Endothelial cell of umbilical vein (primary cell): Measurements from ENCODE around the gene ITPRID1. TPM values are rescaled to one million over a fixed set of nuclear protein-coding genes. Genes with fewer than 3 reads are reported as not detected.

ENCODE experiments used
- BruUV-seq: library from RNA; stranded (reverse); fragments of 400-500 nt; replicated peaks from 2 replicates; lab custom pipeline; 2021; lab: Mats Ljungman, UMichigan
- CTCF ChIA-PET: fragments of 300-600, 350-600 bp; sonication (Branson Sonifier 250); formaldehyde crosslinking; loops from one replicate; lab custom pipeline; 2021; ENCODE audit warnings: antibody characterized with exemption, inconsistent platforms; lab: Charles Lee
- POLR2A ChIA-PET: fragments of 300-600, 350-600 bp; sonication (Branson Sonifier 250); formaldehyde crosslinking; loops from one replicate; lab custom pipeline; 2021; ENCODE audit warnings: antibody characterized with exemption, inconsistent platforms; lab: Charles Lee
- DNase-seq: peaks from one replicate; pipeline ENCODE4 v3.0.0-alpha.2; 2011; ENCODE audit warnings: low read depth, low spot score
- FAIRE-seq: peaks from 2 replicates; lab custom pipeline; 2011; peaks lifted over from hg19 to GRCh38; lab: Jason Lieb, UNC
- H2AFZ ChIP-seq: 2 replicates; pipeline ENCODE4 v1.6.0; 2012; ENCODE audit warnings: low read depth, low read length, control low read depth, inconsistent platforms
- H3K27ac ChIP-seq: 2 replicates; pipeline ENCODE4 v1.5.1; 2011; ENCODE audit warnings: low read depth, mild to moderate bottlenecking, control low read depth, low read length, moderate library complexity; ENCODE audit not compliant: insufficient read depth
- H3K27me3 ChIP-seq, 2 experiments: 2 replicates each; pipeline versions ENCODE4 v1.6.0 to v1.6.1; 2011; ENCODE audit warnings: low read length in 2 of 2, mixed read lengths in 1 of 2; ENCODE audit not compliant: control insufficient read depth in 2 of 2, insufficient read depth in 2 of 2
- H3K36me3 ChIP-seq, 2 experiments: 2 replicates in 1 of 2; 3 replicates in 1 of 2; pipeline ENCODE4 v1.5.1; 2011; ENCODE audit warnings: low read length in 2 of 2, mild to moderate bottlenecking in 1 of 2, moderate library complexity in 1 of 2; ENCODE audit not compliant: control insufficient read depth in 2 of 2, insufficient read depth in 2 of 2; ENCODE audit errors: extremely low read depth in 1 of 2
- H3K4me1 ChIP-seq: 3 replicates; pipeline ENCODE4 v1.5.1; 2011; ENCODE audit warnings: mild to moderate bottlenecking, low read length; ENCODE audit not compliant: control insufficient read depth, insufficient read depth; ENCODE audit errors: extremely low read depth
- H3K4me2 ChIP-seq: 2 replicates; pipeline ENCODE4 v1.6.1; 2011; ENCODE audit warnings: low read length, control low read depth, mixed read lengths; ENCODE audit not compliant: insufficient read depth
- H3K4me3 ChIP-seq, 3 experiments: fragments of 200-600 bp in 1 of 3; sonication (generic), shearing (Covaris generic) in 1 of 3; replicated peaks in 1 of 3; 2 replicates each; pipeline ENCODE4 v1.5.1; 2011 to 2016; ENCODE audit warnings: control low read depth in 3 of 3, low read length in 3 of 3, mild to moderate bottlenecking in 2 of 3, inconsistent platforms in 1 of 3, low read depth in 1 of 3, moderate library complexity in 1 of 3; ENCODE audit not compliant: insufficient read depth in 1 of 3
- H3K79me2 ChIP-seq: 2 replicates; pipeline ENCODE4 v1.6.0; 2012; ENCODE audit warnings: low read length, inconsistent platforms; ENCODE audit not compliant: control insufficient read depth, insufficient read depth
- H3K9ac ChIP-seq: replicated peaks from 2 replicates; pipeline ENCODE3; 2011; ENCODE audit warnings: low read length, control low read depth; ENCODE audit not compliant: insufficient read depth; ENCODE audit errors: extremely low read depth
- H3K9me1 ChIP-seq: replicated peaks from 3 replicates; pipeline ENCODE4 v1.6.0; 2011; ENCODE audit warnings: mild to moderate bottlenecking, low read length; ENCODE audit not compliant: control insufficient read depth, insufficient read depth; ENCODE audit errors: extremely low read depth
- H3K9me3 ChIP-seq: replicated peaks from 2 replicates; pipeline ENCODE4 v1.5.1; 2012; ENCODE audit warnings: low read length, inconsistent platforms; ENCODE audit not compliant: control insufficient read depth, insufficient read depth
- H4K20me1 ChIP-seq: replicated peaks from 2 replicates; pipeline ENCODE3; 2011; ENCODE audit warnings: mild to moderate bottlenecking, low read length; ENCODE audit not compliant: control insufficient read depth, insufficient read depth; ENCODE audit errors: extremely low read depth
- EZH2 ChIP-seq: IDR thresholded peaks from 2 replicates; pipeline ENCODE4 v1.6.1; 2012; ENCODE audit warnings: borderline replicate concordance, low read depth, mild to moderate bottlenecking, moderate library complexity, low read length, inconsistent platforms; ENCODE audit not compliant: severe bottlenecking
- FOS ChIP-seq: IDR thresholded peaks from 2 replicates; pipeline ENCODE4 v1.6.1; 2011; ENCODE audit warnings: mild to moderate bottlenecking, low read length, moderate library complexity, borderline replicate concordance; ENCODE audit not compliant: insufficient read depth
- GATA2 ChIP-seq: IDR thresholded peaks from 2 replicates; pipeline ENCODE4 v1.7.0; 2011; ENCODE audit warnings: low read depth, mild to moderate bottlenecking, moderate library complexity, mixed read lengths, low read length; ENCODE audit not compliant: insufficient read length, insufficient read depth
- JUN ChIP-seq: IDR thresholded peaks from 2 replicates; pipeline ENCODE4 v1.6.1; 2011; ENCODE audit warnings: borderline replicate concordance, low read depth; ENCODE audit not compliant: insufficient read length, insufficient read depth
- MYC ChIP-seq: IDR thresholded peaks from one replicate; pipeline ENCODE4 v1.6.1; 2011; ENCODE audit warnings: mild to moderate bottlenecking, low read depth, low read length
- POLR2A ChIP-seq: IDR thresholded peaks from 2 replicates; pipeline ENCODE4 v1.6.1; 2012; ENCODE audit warnings: low read depth, mild to moderate bottlenecking, control low read depth, low read length
- POLR2AphosphoS5 ChIP-seq: IDR thresholded peaks from 2 replicates; pipeline ENCODE4 v1.6.1; 2012; ENCODE audit warnings: low read depth, mild to moderate bottlenecking, control low read depth, low read length, moderate library complexity; ENCODE audit not compliant: insufficient read depth
- dilution Hi-C: fragments of 300-500 bp; cut with MboI; formaldehyde crosslinking; loops from one replicate; pipeline ENCODE4 v1.15.0; 2019; ENCODE audit warnings: low sequenced_read_pairs; ENCODE audit not compliant: extremely low pct_ligation_motif_present
- intact Hi-C: fragments of 100-400 bp; cut with micrococcal nuclease; formaldehyde crosslinking; loops from one replicate; pipeline ENCODE4 v1.10.0; 2022
- polyA plus RNA-seq, 4 experiments: library from polyadenylated mRNA; depleted of rRNA in 3 of 4; stranded (reverse) in 3 of 4; unstranded in 1 of 4; fragments of >200 nt; gene quantifications; 2 replicates each; pipeline versions ENCODE4 v1.2.1 to v1.2.3, GENCODE V29; 2011 to 2012; ENCODE audit warnings: missing spikeins in 1 of 4
- total RNA-seq: library from RNA; stranded (reverse); gene quantifications from 2 replicates; pipeline ENCODE4 v1.2.3, GENCODE V29; 2021
- TF ChIP-seq, protein P1 (sequence below), 2 donors: IDR thresholded peaks; 1 replicate in 1 of 2; 2 replicates in 1 of 2; pipeline ENCODE4 v1.5.1; 2011; ENCODE audit warnings: low read length in 2 of 2, mild to moderate bottlenecking in 2 of 2, moderate library complexity in 2 of 2, control low read depth in 1 of 2, inconsistent platforms in 1 of 2, low read depth in 1 of 2; ENCODE audit not compliant: insufficient read depth in 1 of 2; ENCODE audit errors: extremely low read depth in 1 of 2
- TF ChIP-seq, protein P2 (sequence below): IDR thresholded peaks from 2 replicates; pipeline ENCODE4 v1.6.1; 2011; ENCODE audit not compliant: insufficient read depth, insufficient read length

The ITPRID1 gene
- total and polyA plus RNA-seq, 2 donors (not counting 3 experiments of a cell fraction or from before 2014, with no cell fraction given) = not detected

DNA sequence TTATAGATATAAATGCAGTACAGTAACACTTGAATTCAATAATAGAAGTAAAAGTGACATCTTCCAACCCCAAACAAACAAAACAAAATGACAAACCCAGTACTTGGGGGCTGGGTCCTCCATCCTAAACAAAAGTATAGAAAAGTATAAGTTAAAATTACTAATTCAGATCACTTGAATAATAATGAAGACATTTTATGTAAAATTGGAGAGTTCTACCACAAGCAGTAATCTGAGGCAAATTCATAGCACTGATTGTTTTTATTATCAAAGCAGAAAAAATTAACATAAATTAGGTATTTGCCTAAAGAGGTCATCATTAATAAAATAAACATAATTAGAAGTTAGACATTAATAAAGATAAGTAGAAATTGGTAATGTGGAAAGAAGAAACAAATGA is 81.5 kb downstream of the ITPRID1 start:
- FAIRE-seq (no peak), DNase-seq (no peak)
- intact Hi-C loops (no loop called here), dilution Hi-C loops (no loop called here)
- H3K27me3 ChIP-seq = no peaks in the 10 kb centered on the region
- H3K79me2 ChIP-seq = no peaks in the 10 kb centered on the region
- no peak for TF ChIP-seq GATA2
- TF ChIP-seq, protein P1, sequence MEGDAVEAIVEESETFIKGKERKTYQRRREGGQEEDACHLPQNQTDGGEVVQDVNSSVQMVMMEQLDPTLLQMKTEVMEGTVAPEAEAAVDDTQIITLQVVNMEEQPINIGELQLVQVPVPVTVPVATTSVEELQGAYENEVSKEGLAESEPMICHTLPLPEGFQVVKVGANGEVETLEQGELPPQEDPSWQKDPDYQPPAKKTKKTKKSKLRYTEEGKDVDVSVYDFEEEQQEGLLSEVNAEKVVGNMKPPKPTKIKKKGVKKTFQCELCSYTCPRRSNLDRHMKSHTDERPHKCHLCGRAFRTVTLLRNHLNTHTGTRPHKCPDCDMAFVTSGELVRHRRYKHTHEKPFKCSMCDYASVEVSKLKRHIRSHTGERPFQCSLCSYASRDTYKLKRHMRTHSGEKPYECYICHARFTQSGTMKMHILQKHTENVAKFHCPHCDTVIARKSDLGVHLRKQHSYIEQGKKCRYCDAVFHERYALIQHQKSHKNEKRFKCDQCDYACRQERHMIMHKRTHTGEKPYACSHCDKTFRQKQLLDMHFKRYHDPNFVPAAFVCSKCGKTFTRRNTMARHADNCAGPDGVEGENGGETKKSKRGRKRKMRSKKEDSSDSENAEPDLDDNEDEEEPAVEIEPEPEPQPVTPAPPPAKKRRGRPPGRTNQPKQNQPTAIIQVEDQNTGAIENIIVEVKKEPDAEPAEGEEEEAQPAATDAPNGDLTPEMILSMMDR (IDR thresholded peaks at IDR 0.05; ENCODE audit: extremely low read depth in 1 of 2, insufficient read depth in 1 of 2, low read depth in 1 of 2, low read length in 2 of 2) = no peak
- no peak for TF ChIP-seq MYC
- TF ChIP-seq EZH2 = no peak
- TF ChIP-seq FOS = no peak
- no peak for TF ChIP-seq POLR2AphosphoS5
- TF ChIP-seq POLR2A = no peak
- TF ChIP-seq JUN = no peak
- TF ChIP-seq, protein P2, sequence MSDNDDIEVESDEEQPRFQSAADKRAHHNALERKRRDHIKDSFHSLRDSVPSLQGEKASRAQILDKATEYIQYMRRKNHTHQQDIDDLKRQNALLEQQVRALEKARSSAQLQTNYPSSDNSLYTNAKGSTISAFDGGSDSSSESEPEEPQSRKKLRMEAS = no peak
- no peaks in the 10 kb centered on the region for H3K9me1 ChIP-seq
- H4K20me1 ChIP-seq = no peaks in the 10 kb centered on the region
- no peak overlapping the region for H3K27ac ChIP-seq
- no peaks in the 10 kb centered on the region for H3K4me1 ChIP-seq
- H2AFZ ChIP-seq = no peak overlapping the region
- ChIA-PET POLR2A (no interaction called here), CTCF (no interaction called here)
- no peak overlapping the region for H3K9ac ChIP-seq
- no peaks in the 10 kb centered on the region for H3K36me3 ChIP-seq
- H3K9me3 ChIP-seq = no peaks in the 10 kb centered on the region
- no peak overlapping the region for H3K4me2 ChIP-seq
- H3K4me3 ChIP-seq = no peak overlapping the region
- BruUV-seq = no TSS peak
